ENCODE data around the gene CYLD.
A peak's percentile ranks its signal among the peaks of the same experiment; 100 is the strongest.

Gene CYLD

GRCh38 chr16:50739031-50739430 is 2.9 kb upstream of the CYLD start:
- Histone ChIP-seq H3K23ac (ENCODE audit: low read length) (no peak overlapping the region), H3K4me3 (ENCODE audit: low read depth, low read length) (no peak overlapping the region), H4K8ac (ENCODE audit: low read depth, low read length) (no peak overlapping the region), H3K4me2 (ENCODE audit: low read length) (no peak overlapping the region), H4K12ac (ENCODE audit: low read depth, low read length) (no peak overlapping the region), H2BK120ac (ENCODE audit: insufficient read depth, low read length, poor library complexity) (no peak overlapping the region), H3K14ac (ENCODE audit: low read length) (no peak overlapping the region), H3K9ac (ENCODE audit: low read length) (no peak overlapping the region), H2BK5ac (ENCODE audit: low read depth, low read length, poor library complexity) (no peak overlapping the region), H3K79me1 (ENCODE audit: low read length) (no peaks in the 10 kb centered on the region), H3K36me3 (ENCODE audit: control insufficient read depth in 1 of 2, insufficient read depth in 2 of 2, low read length in 2 of 2) (no peaks in the 10 kb centered on the region), H3K9me3 (ENCODE audit: insufficient read depth, low read depth, low read length) (no peaks in the 10 kb centered on the region), H2AFZ (ENCODE audit: insufficient read depth, low read length, poor library complexity) (no peak overlapping the region), H2BK12ac (ENCODE audit: low read length) (no peak overlapping the region), H3K4me1 (ENCODE audit: control insufficient read depth in 1 of 2, insufficient read depth in 2 of 2, low read length in 2 of 2) (peaks cover 3 to 4% of the 10 kb centered on the region in 2 experiments), H3K4ac (ENCODE audit: low read depth, low read length) (no peak overlapping the region), H3K27me3 (ENCODE audit: insufficient read depth, low read length) (no peaks in the 10 kb centered on the region), H3K27ac (ENCODE audit: low read depth, low read length) (no peak overlapping the region), H2AK5ac (ENCODE audit: low read length) (no peak overlapping the region), H3K18ac (ENCODE audit: low read length) (no peak overlapping the region), H4K91ac (ENCODE audit: low read depth, low read length) (no peak overlapping the region), H3K79me2 (ENCODE audit: control insufficient read depth, insufficient read depth, low read length, poor library complexity) (peaks cover 3% of the 10 kb centered on the region)
- WGBS (ENCODE audit: extremely low coverage, insufficient coverage, insufficient read length), result no CpG with 5 or more reads among the region's 1 CpG
- no peak for DNase-seq

- Histone ChIP-seq H4K91ac (ENCODE audit: low read depth, low read length) (no peak overlapping the region), H2AK5ac (ENCODE audit: low read length) (no peak overlapping the region), H4K8ac (ENCODE audit: low read depth, low read length) (no peak overlapping the region), H4K12ac (ENCODE audit: low read depth, low read length) (no peak overlapping the region), H2BK5ac (ENCODE audit: low read depth, low read length, poor library complexity) (no peak overlapping the region), H3K27me3 (ENCODE audit: insufficient read depth, low read length) (no peaks in the 10 kb centered on the region), H3K27ac (ENCODE audit: low read depth, low read length) (no peak overlapping the region), H3K79me2 (ENCODE audit: control insufficient read depth, insufficient read depth, low read length, poor library complexity) (peaks cover 3% of the 10 kb centered on the region), H3K4me1 (ENCODE audit: control insufficient read depth in 1 of 2, insufficient read depth in 2 of 2, low read length in 2 of 2) (peaks cover 3 to 4% of the 10 kb centered on the region in 2 experiments), H2AFZ (ENCODE audit: insufficient read depth, low read length, poor library complexity) (no peak overlapping the region), H3K18ac (ENCODE audit: low read length) (no peak overlapping the region), H3K14ac (ENCODE audit: low read length) (no peak overlapping the region), H3K4me2 (ENCODE audit: low read length) (no peak overlapping the region), H3K4me3 (ENCODE audit: low read depth, low read length) (no peak overlapping the region), H3K4ac (ENCODE audit: low read depth, low read length) (no peak overlapping the region), H3K23ac (ENCODE audit: low read length) (no peak overlapping the region), H3K9ac (ENCODE audit: low read length) (no peak overlapping the region), H2BK120ac (ENCODE audit: insufficient read depth, low read length, poor library complexity) (no peak overlapping the region), H3K36me3 (ENCODE audit: control insufficient read depth in 1 of 2, insufficient read depth in 2 of 2, low read length in 2 of 2) (no peaks in the 10 kb centered on the region), H2BK12ac (ENCODE audit: low read length) (no peak overlapping the region), H3K79me1 (ENCODE audit: low read length) (no peaks in the 10 kb centered on the region), H3K9me3 (ENCODE audit: insufficient read depth, low read depth, low read length) (no peaks in the 10 kb centered on the region)
- WGBS (ENCODE audit: extremely low coverage, insufficient coverage, insufficient read length), result no CpG with 5 or more reads among the region's 1 CpG
- DNase-seq, result peak in 1 of 2 donors; percentile 10
Measured at GRCh38 chr16:50740736-50741135, 1.1 kb upstream of the CYLD start.

GRCh38 chr16:50741225-50741780 is 583 bp upstream of the CYLD start:
- Histone ChIP-seq H4K8ac (ENCODE audit: low read depth, low read length) (peak overlapping the region; percentile 46), H3K27ac (ENCODE audit: low read depth, low read length) (no peak overlapping the region)

GRCh38 chr16:50742576-50743200 is 802 bp downstream of the CYLD start:
- Histone ChIP-seq H3K14ac (ENCODE audit: low read length) (no peak overlapping the region), H2BK12ac (ENCODE audit: low read length) (no peak overlapping the region), H3K4ac (ENCODE audit: low read depth, low read length) (no peak overlapping the region), H3K9ac (ENCODE audit: low read length) (peak overlapping the region; percentile 80), H2BK120ac (ENCODE audit: insufficient read depth, low read length, poor library complexity) (no peak overlapping the region), H3K27me3 (ENCODE audit: insufficient read depth, low read length) (no peaks in the 10 kb centered on the region), H3K4me2 (ENCODE audit: low read length) (peak overlapping the region; percentile 99), H2AFZ (ENCODE audit: insufficient read depth, low read length, poor library complexity) (no peak overlapping the region), H2AK5ac (ENCODE audit: low read length) (no peak overlapping the region), H3K18ac (ENCODE audit: low read length) (no peak overlapping the region), H4K12ac (ENCODE audit: low read depth, low read length) (no peak overlapping the region), H3K23ac (ENCODE audit: low read length) (no peak overlapping the region), H3K27ac (ENCODE audit: low read depth, low read length) (no peak overlapping the region), H2BK5ac (ENCODE audit: low read depth, low read length, poor library complexity) (no peak overlapping the region), H3K9me3 (ENCODE audit: insufficient read depth, low read depth, low read length) (no peaks in the 10 kb centered on the region), H4K91ac (ENCODE audit: low read depth, low read length) (no peak overlapping the region), H3K4me1 (ENCODE audit: control insufficient read depth in 1 of 2, insufficient read depth in 2 of 2, low read length in 2 of 2) (peaks cover 3 to 4% of the 10 kb centered on the region in 2 experiments), H3K36me3 (ENCODE audit: control insufficient read depth in 1 of 2, insufficient read depth in 2 of 2, low read length in 2 of 2) (no peaks in the 10 kb centered on the region), H3K79me1 (ENCODE audit: low read length) (no peaks in the 10 kb centered on the region), H4K8ac (ENCODE audit: low read depth, low read length) (no peak overlapping the region), H3K79me2 (ENCODE audit: control insufficient read depth, insufficient read depth, low read length, poor library complexity) (peaks cover 3% of the 10 kb centered on the region), H3K4me3 (ENCODE audit: low read depth, low read length) (peak overlapping the region; percentile 78)
- peak in 1 of 2 donors; percentile 28 for DNase-seq
- no CpG with 5 or more reads among the region's 28 CpGs for WGBS (ENCODE audit: extremely low coverage, insufficient coverage, insufficient read length)

More at GRCh38 chr16:50741225-50741780, 583 bp upstream of the CYLD start:
- no peak overlapping the region for H4K12ac ChIP-seq (ENCODE audit: low read depth, low read length)
- no peaks in the 10 kb centered on the region for H3K36me3 ChIP-seq (ENCODE audit: control insufficient read depth in 1 of 2, insufficient read depth in 2 of 2, low read length in 2 of 2)
- no peak overlapping the region for H3K4ac ChIP-seq (ENCODE audit: low read depth, low read length)
- peak overlapping the region; percentile 80 for H2AFZ ChIP-seq (ENCODE audit: insufficient read depth, low read length, poor library complexity)
- peak overlapping the region; percentile 45 for H3K4me3 ChIP-seq (ENCODE audit: low read depth, low read length)
- H3K23ac ChIP-seq (ENCODE audit: low read length), result no peak overlapping the region
- no peak overlapping the region for H4K91ac ChIP-seq (ENCODE audit: low read depth, low read length)
- no peak overlapping the region for H2AK5ac ChIP-seq (ENCODE audit: low read length)
- no peak overlapping the region for H3K14ac ChIP-seq (ENCODE audit: low read length)
- WGBS (ENCODE audit: extremely low coverage, insufficient coverage, insufficient read length), result no CpG with 5 or more reads among the region's 21 CpGs
- no peak overlapping the region for H2BK120ac ChIP-seq (ENCODE audit: insufficient read depth, low read length, poor library complexity)
- H2BK5ac ChIP-seq (ENCODE audit: low read depth, low read length, poor library complexity), result no peak overlapping the region
- H3K9me3 ChIP-seq (ENCODE audit: insufficient read depth, low read depth, low read length), result no peaks in the 10 kb centered on the region
- no peak for DNase-seq
- no peak overlapping the region for H2BK12ac ChIP-seq (ENCODE audit: low read length)
- H3K79me1 ChIP-seq (ENCODE audit: low read length), result no peaks in the 10 kb centered on the region
- no peak overlapping the region for H3K9ac ChIP-seq (ENCODE audit: low read length)
- peak overlapping the region; percentile 57 for H3K4me2 ChIP-seq (ENCODE audit: low read length)
- H3K18ac ChIP-seq (ENCODE audit: low read length), result no peak overlapping the region
- H3K79me2 ChIP-seq (ENCODE audit: control insufficient read depth, insufficient read depth, low read length, poor library complexity), result peaks cover 3% of the 10 kb centered on the region
- H3K4me1 ChIP-seq (ENCODE audit: control insufficient read depth in 1 of 2, insufficient read depth in 2 of 2, low read length in 2 of 2), result peaks cover 3 to 4% of the 10 kb centered on the region in 2 experiments
- no peaks in the 10 kb centered on the region for H3K27me3 ChIP-seq (ENCODE audit: insufficient read depth, low read length)

Measured in trophoblast cell (in vitro differentiated cells and primary cell).